GM18507 (cell line): ENCODE results near the gene CHMP1B.
"Not testable (repeated sequence)": the region's sequence is repeated elsewhere in the genome, so short reads cannot be mapped to it uniquely, and the experiment has no call there.

Experiments
- DNase-seq: peaks from one replicate; pipeline ENCODE4 v3.0.0; 2011; ENCODE audit warnings: low read depth; ENCODE audit not compliant: insufficient read length; ENCODE audit errors: extremely low spot score
- FAIRE-seq: peaks from 2 replicates; lab custom pipeline; 2011; peaks lifted over from hg19 to GRCh38; lab: Jason Lieb, UNC

Gene CHMP1B

GRCh38 chr18:11831921-11832320 lies 19.3 kb upstream of the CHMP1B start:
- DNase-seq (no peak), FAIRE-seq (no peak)

DNA sequence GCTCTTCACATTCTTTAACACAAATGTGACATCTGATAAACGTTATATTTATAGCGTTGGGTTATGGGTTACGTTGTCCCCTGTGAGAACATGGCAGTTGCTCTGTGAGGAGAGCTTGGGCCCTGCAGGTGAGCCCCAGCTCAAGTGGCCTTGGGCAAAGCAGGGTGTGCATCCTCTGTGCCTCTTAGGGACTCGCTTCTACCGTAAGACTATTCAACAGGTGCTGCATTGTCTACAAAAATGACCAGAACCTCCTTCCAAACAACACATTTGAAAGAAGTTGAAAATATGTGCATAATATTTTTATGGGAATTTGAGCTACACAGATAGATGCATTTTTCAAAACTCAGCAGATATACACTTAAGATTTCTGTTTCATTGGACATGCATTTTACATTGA lies 16.4 kb upstream of the CHMP1B start:
- FAIRE-seq = no peak
- DNase-seq = no peak

DNA sequence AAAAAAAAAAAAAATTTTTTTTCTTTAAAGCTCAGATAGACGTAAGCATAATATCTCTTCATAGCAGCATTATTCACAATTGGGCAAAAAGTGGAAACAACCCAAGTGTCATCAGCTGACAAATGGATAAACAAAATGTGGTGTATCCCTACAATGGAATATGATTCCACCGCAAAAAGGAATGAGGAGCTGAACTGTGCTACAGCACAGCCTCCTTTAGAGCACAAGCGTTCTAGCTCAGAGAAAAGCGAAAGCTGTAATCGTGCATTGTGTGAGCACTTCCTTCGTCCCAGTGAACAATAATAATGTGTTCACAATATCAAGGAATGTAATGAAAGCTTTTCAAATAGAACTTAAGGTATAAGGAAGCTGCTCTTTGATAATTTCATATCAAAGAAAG lies 11.7 kb upstream of the CHMP1B start:
- DNase-seq (no peak), FAIRE-seq (no peak)

DNA sequence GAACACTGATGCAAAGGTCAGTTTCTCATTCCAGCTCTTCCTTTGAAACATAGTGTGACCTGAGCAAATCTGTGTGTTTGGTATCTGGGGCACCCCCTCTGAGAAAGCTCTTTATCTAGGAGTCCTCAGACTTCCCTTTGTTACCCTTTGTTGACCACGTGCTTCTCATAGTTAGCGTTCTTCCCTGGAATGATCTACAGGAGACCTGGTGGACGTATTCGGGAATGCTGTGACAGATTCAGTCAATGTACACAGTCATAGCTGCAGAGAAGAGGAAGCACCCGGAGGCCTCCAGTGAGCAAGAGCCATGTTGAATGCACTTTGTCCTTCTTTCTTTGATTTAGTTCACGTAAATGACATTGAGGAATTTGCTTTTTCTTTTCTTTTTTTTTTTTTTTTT lies 10.7 kb upstream of the CHMP1B start:
- FAIRE-seq (no peak), DNase-seq (no peak)

DNA sequence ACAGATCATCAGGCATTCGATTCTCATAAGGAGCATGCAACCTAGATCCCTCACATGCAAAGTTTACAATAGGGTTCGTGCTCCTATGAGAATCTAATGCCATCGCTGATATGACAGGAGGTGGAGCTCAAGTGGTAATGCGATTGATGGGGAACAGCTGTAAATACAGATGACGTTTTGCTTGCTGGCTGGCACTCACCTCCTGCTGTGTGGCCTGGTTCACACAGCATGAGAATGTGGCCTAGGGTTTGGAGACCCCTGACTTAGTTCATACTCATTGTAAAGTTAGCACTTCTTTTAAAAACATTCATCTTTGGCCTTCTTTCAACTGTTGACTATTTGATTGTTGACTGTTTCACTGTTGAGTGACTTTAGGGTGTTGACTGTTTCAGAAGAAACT lies 8.7 kb upstream of the CHMP1B start:
- DNase-seq = no peak
- no peak for FAIRE-seq

GRCh38 chr18:11844436-11844835 lies 6.8 kb upstream of the CHMP1B start:
- no peak for FAIRE-seq
- no peak for DNase-seq

DNA sequence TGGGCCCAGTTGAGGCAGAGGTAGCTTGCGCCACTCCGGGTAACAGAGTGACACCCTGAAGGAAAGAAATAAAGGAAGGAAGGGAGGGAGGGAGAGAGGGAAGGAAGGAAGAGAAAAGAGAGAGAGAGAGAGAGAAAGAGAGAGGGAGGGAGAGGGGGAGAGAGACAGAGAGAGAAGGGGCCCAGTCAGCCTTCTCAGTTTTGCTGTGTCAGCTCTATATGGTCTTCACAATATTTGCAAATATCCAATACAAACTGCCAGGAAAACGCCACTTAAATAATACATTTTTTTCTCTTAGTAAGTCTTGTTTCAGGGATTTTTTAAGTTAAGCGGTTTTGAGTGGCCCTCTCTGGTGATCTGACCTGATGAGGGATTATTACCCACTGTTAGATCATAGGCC lies 5.6 kb upstream of the CHMP1B start:
- FAIRE-seq = no peak

DNA sequence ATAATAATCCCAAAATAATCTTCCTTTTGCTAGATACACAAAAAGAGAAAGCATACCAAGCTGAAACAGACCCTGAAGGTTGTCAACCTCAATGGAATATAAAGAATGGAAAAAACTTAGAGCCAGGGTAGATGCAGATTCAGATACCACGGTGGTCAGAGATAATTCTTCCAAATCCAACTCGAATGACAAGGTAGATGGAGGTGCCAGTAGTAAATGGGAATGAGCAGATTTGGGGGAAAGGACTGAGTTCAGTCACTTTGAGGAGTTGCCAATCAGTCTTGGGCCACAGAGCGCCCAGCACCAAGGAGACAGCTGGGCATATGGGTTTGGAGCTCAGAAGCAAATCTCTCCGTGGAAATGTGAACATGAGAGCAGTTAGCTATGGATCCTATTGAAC lies 3.4 kb upstream of the CHMP1B start:
- DNase-seq = no peak
- no peak for FAIRE-seq

More for the DNA sequence above, 5.6 kb upstream of the CHMP1B start:
- DNase-seq = no peak

DNA sequence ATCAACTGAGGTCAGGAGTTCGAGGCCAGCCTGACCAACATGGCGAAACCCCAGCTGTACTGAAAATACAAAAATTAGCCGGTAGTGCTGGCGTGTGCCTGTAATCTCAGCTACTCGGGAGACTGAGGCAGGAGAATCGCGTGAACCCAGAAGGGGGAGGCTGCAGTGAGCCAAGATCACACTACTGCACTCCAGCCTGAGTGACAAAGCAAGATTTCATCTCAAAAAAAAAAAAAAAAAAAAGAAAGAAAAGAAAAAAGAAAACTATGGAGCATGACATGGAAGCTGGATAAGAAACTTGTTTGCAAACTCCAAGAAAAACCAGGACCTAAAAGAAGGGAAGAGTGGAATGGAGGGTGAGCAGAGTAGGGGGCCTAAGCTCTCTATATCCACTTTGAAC lies 1.9 kb upstream of the CHMP1B start:
- no peak for FAIRE-seq
- DNase-seq = no peak

- FAIRE-seq (no peak), DNase-seq (no peak)
These were observed 1.2 kb upstream of the CHMP1B start for GRCh38 chr18:11849841-11850634.

DNA sequence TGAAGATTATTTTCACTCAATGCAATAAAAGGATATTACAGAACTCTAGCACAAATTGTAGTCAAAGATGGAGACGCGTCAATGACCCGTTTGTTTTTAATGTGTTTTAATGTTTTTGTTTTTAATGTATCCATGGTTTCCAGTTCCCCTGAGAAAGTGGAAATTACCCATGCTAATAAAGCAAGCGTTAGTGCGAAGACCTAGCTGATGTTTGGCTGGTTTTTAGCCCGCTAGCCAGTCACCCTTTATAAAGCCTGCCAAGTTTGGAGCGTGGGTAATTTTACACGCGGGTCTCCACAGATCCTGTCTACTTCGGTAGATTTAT lies 430 bp upstream of the CHMP1B start:
- FAIRE-seq (no peak), DNase-seq (no peak)

- no peak for FAIRE-seq
- no peak for DNase-seq
These were observed 659 bp downstream of the CHMP1B start for GRCh38 chr18:11851806-11852337.

DNA sequence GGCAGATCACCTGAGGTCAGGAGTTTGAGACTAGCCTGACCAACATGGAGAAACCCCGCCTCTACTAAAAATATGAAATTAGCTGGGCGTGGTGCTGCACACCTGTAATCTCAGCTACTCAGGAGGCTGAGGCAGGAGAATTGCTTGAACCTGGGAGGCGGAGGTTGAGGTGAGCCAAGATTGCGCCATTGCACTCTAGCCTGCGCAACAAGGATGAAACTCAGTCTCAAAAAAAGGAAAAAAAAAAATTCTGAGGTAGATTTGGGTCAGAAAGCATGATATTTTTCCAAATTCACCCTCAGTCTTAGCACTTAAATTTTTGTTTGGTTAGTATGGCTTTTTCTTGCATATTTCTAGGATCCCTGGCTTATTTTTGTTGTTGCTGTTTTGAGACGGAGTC lies 3.3 kb downstream of the CHMP1B start:
- FAIRE-seq, DNase-seq: not testable (repeated sequence)

DNA sequence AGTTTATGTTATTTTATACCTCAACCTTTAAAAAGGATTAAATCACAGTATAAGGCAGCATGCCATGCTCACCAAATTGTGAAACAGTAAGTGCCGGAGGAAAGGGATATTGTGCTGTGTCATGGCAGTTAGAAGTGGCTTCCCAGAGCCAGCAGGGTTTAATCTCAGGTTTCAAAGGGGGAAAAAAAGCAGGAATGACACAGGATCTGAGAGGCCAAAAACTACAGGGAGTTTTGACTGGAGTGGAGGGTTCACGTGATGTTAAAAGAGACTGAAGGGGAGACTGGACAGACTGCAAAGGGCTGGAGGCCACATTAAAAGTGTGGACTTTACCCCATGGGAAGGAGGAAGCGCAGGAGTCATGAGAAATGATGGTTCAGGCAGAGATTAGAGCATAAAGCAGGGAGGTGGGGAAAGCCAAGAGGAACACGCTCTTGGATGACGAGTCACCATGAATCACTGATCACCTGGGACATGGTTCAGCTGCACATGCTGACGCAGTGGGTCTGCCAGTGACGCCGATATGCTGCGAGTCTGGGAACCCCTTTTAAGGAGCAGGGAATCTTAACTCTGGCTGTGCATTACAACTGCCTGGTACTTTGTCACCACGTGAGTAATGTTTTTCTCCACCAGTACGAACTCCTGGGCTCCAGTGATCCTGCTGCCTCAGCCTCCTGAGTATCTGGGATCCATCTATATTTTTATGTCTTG lies 6.1 kb downstream of the CHMP1B start:
- DNase-seq (no peak), FAIRE-seq (no peak)

DNA sequence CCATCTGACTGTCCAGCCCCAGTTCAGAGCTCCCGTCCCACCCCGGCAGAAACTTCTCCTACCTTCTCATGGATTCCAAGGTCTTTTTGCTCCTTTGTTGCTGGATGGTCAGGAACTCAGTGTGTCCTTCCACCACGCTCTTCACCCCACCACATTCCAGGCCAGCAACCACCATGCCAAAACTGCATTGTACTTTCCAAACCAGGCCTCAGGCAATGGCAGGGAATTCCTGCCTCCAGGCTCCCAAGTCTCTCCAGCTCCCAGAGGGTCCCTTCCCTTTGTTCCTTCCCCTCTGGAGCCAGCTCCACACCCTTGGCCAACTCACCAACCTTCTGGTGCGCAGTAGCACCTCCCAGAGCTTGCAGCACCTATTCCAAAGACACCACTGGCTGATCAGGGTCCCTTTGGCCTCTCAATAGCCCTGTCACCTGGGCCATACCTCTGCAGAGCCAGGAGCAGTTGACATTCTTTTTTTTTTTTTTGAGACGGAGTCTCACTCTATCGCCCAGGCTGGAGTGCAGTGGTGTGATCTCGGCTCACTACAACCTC lies 8.1 kb downstream of the CHMP1B start:
- DNase-seq (no peak), FAIRE-seq (no peak)

GRCh38 chr18:11859903-11860407 lies 8.7 kb downstream of the CHMP1B start:
- FAIRE-seq = no peak

DNA sequence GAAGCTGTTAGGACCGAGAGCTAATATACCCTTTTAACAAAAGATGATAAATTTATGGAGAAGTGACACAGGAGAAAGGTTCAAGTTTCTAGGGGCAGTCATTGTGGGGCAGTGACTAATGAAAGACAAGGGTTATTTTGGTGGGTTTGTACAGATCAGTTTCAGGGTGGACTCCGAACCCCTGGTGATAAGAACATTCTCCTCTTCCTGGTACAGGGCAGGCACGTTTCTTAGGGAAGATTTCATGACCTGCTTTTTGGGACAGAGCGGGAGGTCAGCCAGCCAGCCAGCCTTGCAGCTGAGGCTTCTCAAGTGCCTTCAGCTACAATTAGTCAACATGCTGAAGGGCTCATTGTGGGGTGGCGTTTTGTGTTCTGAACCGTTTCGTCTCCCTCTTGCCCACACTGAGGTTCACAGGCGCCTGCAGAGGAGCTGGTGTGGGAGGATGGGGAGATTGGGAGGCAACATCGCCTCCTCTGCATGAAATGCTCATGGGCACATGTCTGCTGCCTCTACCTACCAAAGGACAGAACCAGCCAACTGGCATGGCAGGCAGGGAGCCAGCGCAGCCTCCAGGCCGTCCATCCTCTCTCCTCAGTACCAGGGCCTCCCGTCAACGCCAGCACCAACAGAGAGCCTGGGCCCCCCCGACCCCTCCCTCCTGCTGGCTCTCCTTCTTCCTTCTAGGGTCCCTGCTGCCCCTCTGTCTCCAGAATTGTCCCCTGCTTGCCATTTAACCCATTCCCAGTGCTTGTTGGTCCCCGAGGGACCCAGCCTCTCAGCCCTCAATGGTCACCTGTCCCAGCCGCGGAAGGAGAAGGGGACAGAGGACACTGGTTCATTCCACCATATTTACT lies 9.6 kb downstream of the CHMP1B start:
- FAIRE-seq (no peak), DNase-seq (no peak)

More at GRCh38 chr18:11859903-11860407, 8.7 kb downstream of the CHMP1B start:
- DNase-seq = no peak

GRCh38 chr18:11861583-11862288 lies 10.5 kb downstream of the CHMP1B start:
- DNase-seq (no peak), FAIRE-seq (no peak)
